Thoracic aorta (tissue), 2 donors: Measurements from ENCODE around the gene ROBO1. TPM values are rescaled to one million over a fixed set of nuclear protein-coding genes. Genes with fewer than 3 reads are reported as not detected.

Experiments used
- ATAC-seq: fragments of 150-250 bp; one replicate; pipeline ENCODE4 v1.8.0; 2017; ENCODE audit warnings: low read depth; ENCODE audit not compliant: insufficient number of reproducible peaks, low FRiP score
- DNase-seq: peaks from one replicate; pipeline ENCODE4 v3.0.0-alpha.2; 2020; ENCODE audit warnings: low spot score
- H3K27ac ChIP-seq, 2 donors: fragments of 200-600 bp; sonication (generic); 1 replicate in 1 of 2; 2 replicates in 1 of 2; pipeline ENCODE4 v1.5.1; 2016; ENCODE audit warnings: mild to moderate bottlenecking in 2 of 2, moderate library complexity in 2 of 2
- H3K27me3 ChIP-seq: fragments of 200-600 bp; sonication (generic); replicated peaks from 2 replicates; pipeline ENCODE4 v1.6.0; 2016; ENCODE audit warnings: mild to moderate bottlenecking; ENCODE audit not compliant: insufficient read depth
- H3K36me3 ChIP-seq: fragments of 200-600 bp; sonication (generic); one replicate; pipeline ENCODE4 v1.5.1; 2016
- H3K4me1 ChIP-seq, 2 donors: fragments of 200-600 bp; sonication (generic); 1 replicate in 1 of 2; 2 replicates in 1 of 2; pipeline versions ENCODE4 v1.5.1 to v1.6.0; 2016; ENCODE audit warnings: low read depth in 2 of 2, mild to moderate bottlenecking in 1 of 2; ENCODE audit not compliant: control insufficient read depth in 1 of 2
- H3K4me3 ChIP-seq: fragments of 200-600 bp; sonication (generic); 2 replicates; pipeline ENCODE4 v1.5.1; 2016; ENCODE audit warnings: mild to moderate bottlenecking
- H3K9me3 ChIP-seq: fragments of 200-600 bp; sonication (generic); 2 replicates; pipeline ENCODE4 v1.5.1; 2016
- total RNA-seq, 2 donors: library from RNA; depleted of rRNA; stranded (reverse); fragments of >200 nt; gene quantifications; one replicate each; pipeline versions ENCODE4 v1.1.0 to v1.2.3, GENCODE V29; 2016
- TF ChIP-seq, protein P1 (sequence below): fragments of 200-600 bp; sonication (generic); IDR thresholded peaks from one replicate; pipeline ENCODE4 v1.5.1; 2019; ENCODE audit warnings: antibody characterized with exemption

The ROBO1 gene
- total RNA-seq, 2 donors from 2014 or later, result 13.3 to 24.4 TPM

DNA sequence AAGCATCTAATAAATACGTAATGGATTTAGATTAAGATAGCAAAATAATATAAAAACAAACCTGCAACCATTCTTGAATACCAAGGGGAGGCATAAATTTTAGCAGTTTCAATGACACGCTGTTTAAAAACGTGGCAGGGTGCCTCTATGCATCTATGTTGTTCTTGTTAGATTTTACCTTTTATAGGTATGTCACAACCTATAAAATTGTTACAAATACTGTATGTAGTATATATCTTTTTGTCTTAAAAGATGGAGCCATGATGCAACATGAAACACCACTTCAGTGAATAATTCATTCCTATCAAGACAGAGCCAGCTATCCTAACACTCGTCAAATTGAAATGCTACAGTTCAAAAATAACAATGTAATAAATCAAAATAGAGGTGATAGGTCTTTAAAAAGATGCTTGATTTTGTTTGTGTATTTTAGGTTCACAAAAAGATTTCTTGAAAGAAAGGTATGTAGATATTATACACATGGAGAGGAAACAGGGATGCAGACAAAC, 1059.2 kb downstream of the ROBO1 start:
- no peaks in the 10 kb centered on the region for H3K36me3 ChIP-seq
- DNase-seq, result no peak
- no peak overlapping the region for H3K4me3 ChIP-seq
- no peaks in the 10 kb centered on the region for H3K4me1 ChIP-seq
- H3K27me3 ChIP-seq, result no peaks in the 10 kb centered on the region
- H3K27ac ChIP-seq, result no peak overlapping the region
- no peak for ATAC-seq
- TF ChIP-seq, protein P1, sequence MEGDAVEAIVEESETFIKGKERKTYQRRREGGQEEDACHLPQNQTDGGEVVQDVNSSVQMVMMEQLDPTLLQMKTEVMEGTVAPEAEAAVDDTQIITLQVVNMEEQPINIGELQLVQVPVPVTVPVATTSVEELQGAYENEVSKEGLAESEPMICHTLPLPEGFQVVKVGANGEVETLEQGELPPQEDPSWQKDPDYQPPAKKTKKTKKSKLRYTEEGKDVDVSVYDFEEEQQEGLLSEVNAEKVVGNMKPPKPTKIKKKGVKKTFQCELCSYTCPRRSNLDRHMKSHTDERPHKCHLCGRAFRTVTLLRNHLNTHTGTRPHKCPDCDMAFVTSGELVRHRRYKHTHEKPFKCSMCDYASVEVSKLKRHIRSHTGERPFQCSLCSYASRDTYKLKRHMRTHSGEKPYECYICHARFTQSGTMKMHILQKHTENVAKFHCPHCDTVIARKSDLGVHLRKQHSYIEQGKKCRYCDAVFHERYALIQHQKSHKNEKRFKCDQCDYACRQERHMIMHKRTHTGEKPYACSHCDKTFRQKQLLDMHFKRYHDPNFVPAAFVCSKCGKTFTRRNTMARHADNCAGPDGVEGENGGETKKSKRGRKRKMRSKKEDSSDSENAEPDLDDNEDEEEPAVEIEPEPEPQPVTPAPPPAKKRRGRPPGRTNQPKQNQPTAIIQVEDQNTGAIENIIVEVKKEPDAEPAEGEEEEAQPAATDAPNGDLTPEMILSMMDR, result no peak
- H3K9me3 ChIP-seq, result no peaks in the 10 kb centered on the region

GRCh38 chr3:78707609-78708008, 1060.2 kb downstream of the ROBO1 start:
- Histone ChIP-seq H3K27ac (no peak overlapping the region), H3K4me3 (no peak overlapping the region), H3K27me3 (no peaks in the 10 kb centered on the region), H3K9me3 (no peaks in the 10 kb centered on the region), H3K4me1 (no peaks in the 10 kb centered on the region), H3K36me3 (no peaks in the 10 kb centered on the region)
- no peak for DNase-seq
- no peak for ATAC-seq
- TF ChIP-seq, protein P1, result no peak

- TF ChIP-seq, protein P1, result no peak
- ATAC-seq, result no peak
- Histone ChIP-seq H3K27me3 (no peaks in the 10 kb centered on the region), H3K36me3 (no peaks in the 10 kb centered on the region), H3K4me1 (no peaks in the 10 kb centered on the region), H3K27ac (no peak overlapping the region), H3K4me3 (no peak overlapping the region), H3K9me3 (no peaks in the 10 kb centered on the region)
- DNase-seq, result no peak
Measured at GRCh38 chr3:78706906-78707523, 1060.8 kb downstream of the ROBO1 start.

- H3K36me3 ChIP-seq, result no peaks in the 10 kb centered on the region
- no peaks in the 10 kb centered on the region for H3K9me3 ChIP-seq
- H3K27ac ChIP-seq, result no peak overlapping the region
- ATAC-seq (no peak), DNase-seq (no peak)
- H3K4me3 ChIP-seq, result no peak overlapping the region
- no peaks in the 10 kb centered on the region for H3K27me3 ChIP-seq
- TF ChIP-seq, protein P1, result no peak
- no peaks in the 10 kb centered on the region for H3K4me1 ChIP-seq
Measured at GRCh38 chr3:78703944-78704343, 1063.9 kb downstream of the ROBO1 start.

DNA sequence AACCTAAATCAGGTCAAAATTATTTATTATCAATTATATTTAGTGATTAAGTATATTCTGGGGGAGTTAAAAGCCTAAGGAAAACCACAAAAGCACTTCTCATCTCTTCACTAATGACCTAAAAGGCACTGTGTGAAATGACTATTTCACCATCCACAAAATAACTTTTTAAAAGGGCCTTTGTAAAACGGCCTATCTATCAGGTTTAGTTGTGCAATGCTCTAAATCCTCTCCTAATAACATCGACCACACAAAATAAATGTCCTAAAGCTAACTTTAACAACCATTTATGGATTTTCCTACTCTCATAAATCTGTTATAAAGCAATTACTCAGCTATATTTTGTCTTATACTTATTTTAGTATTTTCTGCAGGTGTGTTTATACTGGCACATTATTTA, 1066.3 kb downstream of the ROBO1 start:
- H3K9me3 ChIP-seq, result no peaks in the 10 kb centered on the region

More for the DNA sequence above, 1066.3 kb downstream of the ROBO1 start:
- Histone ChIP-seq H3K4me1 (no peaks in the 10 kb centered on the region), H3K36me3 (no peaks in the 10 kb centered on the region), H3K27me3 (no peaks in the 10 kb centered on the region), H3K27ac (no peak overlapping the region), H3K4me3 (no peak overlapping the region)
- no peak for ATAC-seq
- DNase-seq, result no peak
- TF ChIP-seq, protein P1, result no peak
